Stomach (tissue), 4 donors: Measurements from ENCODE around the gene RNF130.

Experiments used
- POLR2AphosphoS5 ChIP-seq, 3 donors: sonication (generic); formaldehyde crosslinking; IDR thresholded peaks; one replicate each; pipeline ENCODE4 v1.6.1; 2016; ENCODE audit warnings: antibody characterized with exemption in 3 of 3
- TF ChIP-seq, protein P1 (sequence below), 7 experiments: fragments of 450-650 bp in 4 of 7; fragments of 200-600 bp in 3 of 7; sonication (generic) in 3 of 7; IDR thresholded peaks; one replicate each; pipeline ENCODE4 v1.5.1; 2016 to 2019; ENCODE audit warnings: antibody characterized with exemption in 7 of 7, control low read depth in 2 of 7, mild to moderate bottlenecking in 1 of 7

DNA sequence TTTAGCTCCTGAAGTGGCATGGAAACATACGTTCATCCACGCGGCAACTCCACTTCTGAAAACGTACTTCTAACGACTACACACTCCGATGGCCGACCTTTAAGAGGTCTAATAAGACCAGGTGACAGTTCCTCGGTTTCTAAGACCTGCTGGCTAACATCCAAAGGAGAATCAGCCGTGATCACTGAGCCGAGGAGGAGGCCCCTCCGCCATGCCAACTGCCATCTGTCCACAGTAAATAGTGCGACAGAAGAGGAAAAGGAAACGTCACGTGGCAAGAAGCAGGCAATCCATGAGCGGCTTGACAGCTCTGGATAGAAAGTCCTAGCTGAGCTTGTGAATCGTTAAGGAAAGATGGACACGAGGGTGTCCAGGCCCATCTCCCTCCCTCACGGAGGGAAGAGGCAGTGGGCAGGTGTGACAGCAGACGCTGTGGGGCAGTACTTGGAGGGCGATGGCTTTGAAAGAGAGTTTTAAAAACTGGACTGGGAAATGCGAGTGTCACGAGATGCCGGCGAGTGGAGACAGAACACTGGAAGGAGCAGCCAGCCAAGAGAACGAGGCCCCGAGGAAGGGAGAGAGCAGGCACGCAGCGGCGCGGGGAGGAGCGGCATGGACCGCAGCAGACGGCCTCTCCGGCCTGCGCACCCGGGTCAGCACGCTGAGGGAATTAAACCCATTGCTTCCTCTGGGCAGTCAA lies 97.2 kb downstream of the RNF130 start:
- TF ChIP-seq, protein P1, sequence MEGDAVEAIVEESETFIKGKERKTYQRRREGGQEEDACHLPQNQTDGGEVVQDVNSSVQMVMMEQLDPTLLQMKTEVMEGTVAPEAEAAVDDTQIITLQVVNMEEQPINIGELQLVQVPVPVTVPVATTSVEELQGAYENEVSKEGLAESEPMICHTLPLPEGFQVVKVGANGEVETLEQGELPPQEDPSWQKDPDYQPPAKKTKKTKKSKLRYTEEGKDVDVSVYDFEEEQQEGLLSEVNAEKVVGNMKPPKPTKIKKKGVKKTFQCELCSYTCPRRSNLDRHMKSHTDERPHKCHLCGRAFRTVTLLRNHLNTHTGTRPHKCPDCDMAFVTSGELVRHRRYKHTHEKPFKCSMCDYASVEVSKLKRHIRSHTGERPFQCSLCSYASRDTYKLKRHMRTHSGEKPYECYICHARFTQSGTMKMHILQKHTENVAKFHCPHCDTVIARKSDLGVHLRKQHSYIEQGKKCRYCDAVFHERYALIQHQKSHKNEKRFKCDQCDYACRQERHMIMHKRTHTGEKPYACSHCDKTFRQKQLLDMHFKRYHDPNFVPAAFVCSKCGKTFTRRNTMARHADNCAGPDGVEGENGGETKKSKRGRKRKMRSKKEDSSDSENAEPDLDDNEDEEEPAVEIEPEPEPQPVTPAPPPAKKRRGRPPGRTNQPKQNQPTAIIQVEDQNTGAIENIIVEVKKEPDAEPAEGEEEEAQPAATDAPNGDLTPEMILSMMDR (IDR thresholded peaks at IDR 0.05): no peak
- TF ChIP-seq POLR2AphosphoS5 (IDR thresholded peaks at IDR 0.05): no peak
